ENCODE results near the gene TFPI.

The TFPI gene

GRCh38 chr2:187504312-187504921 is 49.8 kb downstream of the TFPI start:
- no peak for DNase-seq (ENCODE audit: low read depth in 2 of 2)

- DNase-seq (ENCODE audit: low read depth in 2 of 2): no peak
These were observed 50.5 kb downstream of the TFPI start for GRCh38 chr2:187503700-187504099.

GRCh38 chr2:187502467-187502866 is 51.8 kb downstream of the TFPI start:
- no peak for DNase-seq (ENCODE audit: low read depth in 2 of 2)

GRCh38 chr2:187500585-187501359 is 53.5 kb downstream of the TFPI start:
- no peak for DNase-seq (ENCODE audit: low read depth in 2 of 2)

GRCh38 chr2:187499941-187500532 is 54.2 kb downstream of the TFPI start:
- no peak for DNase-seq (ENCODE audit: low read depth in 2 of 2)

- DNase-seq (ENCODE audit: low read depth in 2 of 2): no peak
These were observed 56.3 kb downstream of the TFPI start for GRCh38 chr2:187497858-187498463.

GRCh38 chr2:187497140-187497539 is 57.1 kb downstream of the TFPI start:
- DNase-seq (ENCODE audit: low read depth in 2 of 2): no peak

GRCh38 chr2:187495324-187495723 is 58.9 kb downstream of the TFPI start:
- DNase-seq (ENCODE audit: low read depth in 2 of 2): no peak

GRCh38 chr2:187493877-187494568 is 60.2 kb downstream of the TFPI start:
- DNase-seq (ENCODE audit: low read depth in 2 of 2): no peak

GRCh38 chr2:187493180-187493579 is 61.1 kb downstream of the TFPI start:
- no peak for DNase-seq (ENCODE audit: low read depth in 2 of 2)

- DNase-seq (ENCODE audit: low read depth in 2 of 2): no peak
These were observed 68.0 kb downstream of the TFPI start for GRCh38 chr2:187486241-187486640.

GRCh38 chr2:187485523-187485922 is 68.7 kb downstream of the TFPI start:
- no peak for DNase-seq (ENCODE audit: low read depth in 2 of 2)

- DNase-seq (ENCODE audit: low read depth in 2 of 2): no peak
These were observed 70.7 kb downstream of the TFPI start for GRCh38 chr2:187483537-187483936.

- no peak for DNase-seq (ENCODE audit: low read depth in 2 of 2)
These were observed 71.4 kb downstream of the TFPI start for GRCh38 chr2:187482796-187483195.

GRCh38 chr2:187481543-187481942 is 72.7 kb downstream of the TFPI start:
- DNase-seq (ENCODE audit: low read depth in 2 of 2): no peak

- no peak for DNase-seq (ENCODE audit: low read depth in 2 of 2)
These were observed 75.5 kb downstream of the TFPI start for GRCh38 chr2:187478719-187479118.

- DNase-seq (ENCODE audit: low read depth in 2 of 2): no peak
These were observed 77.2 kb downstream of the TFPI start for GRCh38 chr2:187477051-187477450.

GRCh38 chr2:187475499-187476248 is 78.6 kb downstream of the TFPI start:
- no peak for DNase-seq (ENCODE audit: low read depth in 2 of 2)

GRCh38 chr2:187470698-187471097 is 83.5 kb downstream of the TFPI start:
- no peak for DNase-seq (ENCODE audit: low read depth in 2 of 2)

GRCh38 chr2:187469538-187469937 is 84.7 kb downstream of the TFPI start:
- no peak for DNase-seq (ENCODE audit: low read depth in 2 of 2)

- DNase-seq (ENCODE audit: low read depth in 2 of 2): no peak
These were observed 86.0 kb downstream of the TFPI start for GRCh38 chr2:187468262-187468661.

All from activated CD8-positive, alpha-beta memory T cell treated with anti-CD3 and anti-CD28 coated beads for 4 hours (primary cell).